Uterus (tissue), 2 donors: ENCODE measurements around the gene SHISA6.

Source experiments
- CTCF ChIP-seq, 4 experiments: fragments of 200-600 bp in 2 of 4; fragments of 450-650 bp in 2 of 4; sonication (generic) in 2 of 4; IDR thresholded peaks; one replicate each; pipeline ENCODE4 v1.5.1; 2016 to 2019; ENCODE audit warnings: antibody characterized with exemption in 4 of 4, mild to moderate bottlenecking in 2 of 4, moderate library complexity in 1 of 4
- POLR2A ChIP-seq, 2 donors: fragments of 450-650 bp; IDR thresholded peaks; one replicate each; pipeline ENCODE4 v1.6.1; 2016; ENCODE audit warnings: antibody characterized with exemption in 2 of 2, mild to moderate bottlenecking in 1 of 2, moderate library complexity in 1 of 2

DNA sequence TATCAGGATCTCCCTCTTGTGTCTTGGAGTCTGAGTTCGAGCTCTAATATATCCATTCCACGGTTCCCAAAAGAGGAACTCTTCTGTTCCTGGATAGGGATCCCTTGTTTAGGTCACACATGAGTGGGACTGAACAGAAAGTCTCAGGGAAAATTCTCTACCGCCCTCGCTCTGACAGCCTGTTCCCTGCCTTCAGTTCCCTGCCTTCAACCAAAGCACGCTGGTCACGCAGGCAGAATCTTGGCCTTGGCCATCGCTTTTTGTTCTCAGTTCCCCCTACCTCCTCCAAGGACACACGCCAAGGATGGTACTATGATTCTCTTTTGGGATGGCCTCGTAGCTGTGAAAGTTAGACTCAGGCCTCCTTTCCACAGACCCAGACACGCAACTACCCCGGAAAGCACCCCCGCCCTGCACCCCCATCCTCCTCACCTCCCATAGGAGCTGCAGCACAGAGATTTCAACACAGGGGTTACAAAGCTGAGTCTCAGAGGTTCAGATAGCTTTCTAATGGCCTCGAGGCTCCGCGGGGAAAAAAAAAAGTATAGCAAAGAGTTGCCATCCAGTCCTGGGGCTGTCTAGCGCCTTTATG lies 1.5 kb upstream of the SHISA6 start:
- TF ChIP-seq CTCF (IDR thresholded peaks at IDR 0.05) (no peak), POLR2A (IDR thresholded peaks at IDR 0.05) (no peak)
